HUDEP-2 (cell line): ENCODE results near the gene C10orf90.

ENCODE experiments used
- DNase-seq, 76 experiments: peaks; one replicate each; lab custom pipeline; 2025; ENCODE audit not compliant: unreplicated experiment in 76 of 76; lab: John Stamatoyannopoulos, UW

Gene C10orf90

GRCh38 chr10:126639084-126639483 lies 31.4 kb downstream of the C10orf90 start:
- DNase-seq, result peak in 56 of 76 experiments; percentile 0 to 69 (median 28)

GRCh38 chr10:126638542-126638941 lies 32.0 kb downstream of the C10orf90 start:
- peak in 63 of 76 experiments; percentile 7 to 75 (median 32) for DNase-seq

GRCh38 chr10:126637501-126637900 lies 33.0 kb downstream of the C10orf90 start:
- no peak for DNase-seq

GRCh38 chr10:126634911-126635310 lies 35.6 kb downstream of the C10orf90 start:
- no peak for DNase-seq

GRCh38 chr10:126634347-126634746 lies 36.1 kb downstream of the C10orf90 start:
- DNase-seq, result no peak

GRCh38 chr10:126632705-126633104 lies 37.8 kb downstream of the C10orf90 start:
- no peak for DNase-seq

GRCh38 chr10:126629925-126630624 lies 40.4 kb downstream of the C10orf90 start:
- DNase-seq, result no peak

GRCh38 chr10:126628746-126629145 lies 41.7 kb downstream of the C10orf90 start:
- DNase-seq, result no peak

- DNase-seq, result no peak
These were observed 48.6 kb downstream of the C10orf90 start for GRCh38 chr10:126621846-126622245.

GRCh38 chr10:126618466-126618865 lies 52.0 kb downstream of the C10orf90 start:
- no peak for DNase-seq

GRCh38 chr10:126617733-126618132 lies 52.8 kb downstream of the C10orf90 start:
- no peak for DNase-seq

- no peak for DNase-seq
These were observed 53.3 kb downstream of the C10orf90 start for GRCh38 chr10:126617208-126617607.

- DNase-seq, result no peak
These were observed 53.8 kb downstream of the C10orf90 start for GRCh38 chr10:126616737-126617136.

- no peak for DNase-seq
These were observed 59.2 kb downstream of the C10orf90 start for GRCh38 chr10:126611303-126611702.

- no peak for DNase-seq
These were observed 60.9 kb downstream of the C10orf90 start for GRCh38 chr10:126609566-126609965.

- no peak for DNase-seq
These were observed 70.4 kb downstream of the C10orf90 start for GRCh38 chr10:126599949-126600682.

GRCh38 chr10:126598009-126598408 lies 72.5 kb downstream of the C10orf90 start:
- peak in 40 of 76 experiments; percentile 1 to 69 (median 20) for DNase-seq

GRCh38 chr10:126597211-126597610 lies 73.3 kb downstream of the C10orf90 start:
- DNase-seq, result no peak

- no peak for DNase-seq
These were observed 73.9 kb downstream of the C10orf90 start for GRCh38 chr10:126596472-126597016.

GRCh38 chr10:126595160-126595559 lies 75.3 kb downstream of the C10orf90 start:
- no peak for DNase-seq

- no peak for DNase-seq
These were observed 76.4 kb downstream of the C10orf90 start for GRCh38 chr10:126593968-126594701.
